SH-SY5Y (cell line): ENCODE results near the gene LPAR3.

Experiments
- GATA2 ChIP-seq: IDR thresholded peaks from 2 replicates; pipeline ENCODE4 v1.6.1; 2011; ENCODE audit warnings: mild to moderate bottlenecking, low read depth, low read length
- GATA3 ChIP-seq: IDR thresholded peaks from 2 replicates; pipeline ENCODE4 v1.6.1; 2011; ENCODE audit warnings: low read depth, mild to moderate bottlenecking, low read length, moderate library complexity

DNA sequence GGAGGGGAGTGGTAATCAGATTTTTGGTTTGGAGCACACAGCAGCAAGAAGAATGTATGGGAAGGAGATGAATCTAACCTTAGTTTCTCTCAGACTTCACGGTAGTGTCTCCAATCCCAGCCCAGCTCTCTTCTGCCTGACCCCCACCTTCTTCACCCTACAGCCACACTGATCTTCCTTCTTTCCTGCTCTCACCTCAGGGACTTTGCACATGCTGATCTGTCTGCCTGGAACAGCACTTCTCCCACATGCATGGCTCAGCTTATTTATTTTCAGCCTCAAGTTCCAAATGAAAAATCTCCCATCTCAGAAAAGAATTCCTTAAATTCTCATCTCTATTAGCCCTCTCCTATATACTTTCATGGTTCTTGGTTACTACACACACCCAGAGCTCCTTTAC lies 48.8 kb upstream of the LPAR3 start:
- no peak for TF ChIP-seq GATA2
- no peak for TF ChIP-seq GATA3
